Measurements from ENCODE around the gene CMIP.

The CMIP gene

DNA sequence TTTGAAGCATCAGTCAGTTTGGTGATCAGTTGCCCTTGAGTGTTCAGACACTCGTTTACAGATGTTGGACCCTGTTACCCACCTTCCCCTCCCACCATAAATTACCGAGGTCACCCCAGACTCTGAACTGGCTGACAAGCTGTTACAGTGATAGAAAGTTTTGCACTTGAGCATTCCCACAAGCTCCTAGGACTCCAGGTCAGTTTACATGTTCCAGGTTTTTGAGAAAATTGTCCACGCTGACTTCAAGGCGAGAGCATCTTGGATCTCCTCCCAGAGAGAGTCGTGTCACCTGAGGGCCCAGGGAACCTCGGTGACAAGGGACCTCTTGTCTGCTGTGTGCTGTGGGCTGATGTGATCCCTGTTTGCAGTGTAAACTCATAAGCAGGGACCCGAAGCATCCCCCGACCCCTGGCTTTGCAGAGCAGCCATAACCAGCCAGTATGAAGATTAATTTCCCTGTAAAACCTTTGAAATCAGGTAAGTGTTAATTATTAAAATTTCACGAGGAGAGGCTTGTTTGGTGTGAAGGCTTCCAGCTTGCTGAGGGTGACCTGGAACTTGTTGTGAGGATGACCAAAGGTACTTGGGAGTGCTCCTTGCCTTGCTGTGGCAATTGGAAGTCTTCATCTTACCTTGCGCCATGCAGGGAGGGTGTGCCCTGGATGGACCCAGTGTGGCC, 91.2 kb downstream of the CMIP start:
- DNase-seq (ENCODE audit: low read depth): no peak

DNA sequence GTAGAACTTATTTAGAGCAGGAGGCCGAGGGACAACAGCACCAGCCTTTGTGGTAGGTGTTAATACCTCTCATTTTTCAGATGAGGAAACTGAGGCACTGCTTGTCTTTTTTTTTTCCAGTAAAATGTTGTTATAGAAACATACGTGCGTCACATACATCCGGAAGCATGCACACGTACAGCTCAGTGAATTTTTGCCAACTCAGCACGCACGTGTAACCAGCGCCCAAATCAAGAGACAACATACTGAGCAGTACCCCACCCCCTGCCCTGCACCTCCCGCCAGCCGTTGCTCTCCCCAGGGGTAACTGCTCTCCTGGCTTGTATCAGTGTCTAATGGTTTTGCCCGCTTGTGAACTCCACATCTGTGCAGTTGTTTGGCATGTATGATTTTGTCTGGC, 92.0 kb downstream of the CMIP start:
- DNase-seq (ENCODE audit: low read depth): no peak

DNA sequence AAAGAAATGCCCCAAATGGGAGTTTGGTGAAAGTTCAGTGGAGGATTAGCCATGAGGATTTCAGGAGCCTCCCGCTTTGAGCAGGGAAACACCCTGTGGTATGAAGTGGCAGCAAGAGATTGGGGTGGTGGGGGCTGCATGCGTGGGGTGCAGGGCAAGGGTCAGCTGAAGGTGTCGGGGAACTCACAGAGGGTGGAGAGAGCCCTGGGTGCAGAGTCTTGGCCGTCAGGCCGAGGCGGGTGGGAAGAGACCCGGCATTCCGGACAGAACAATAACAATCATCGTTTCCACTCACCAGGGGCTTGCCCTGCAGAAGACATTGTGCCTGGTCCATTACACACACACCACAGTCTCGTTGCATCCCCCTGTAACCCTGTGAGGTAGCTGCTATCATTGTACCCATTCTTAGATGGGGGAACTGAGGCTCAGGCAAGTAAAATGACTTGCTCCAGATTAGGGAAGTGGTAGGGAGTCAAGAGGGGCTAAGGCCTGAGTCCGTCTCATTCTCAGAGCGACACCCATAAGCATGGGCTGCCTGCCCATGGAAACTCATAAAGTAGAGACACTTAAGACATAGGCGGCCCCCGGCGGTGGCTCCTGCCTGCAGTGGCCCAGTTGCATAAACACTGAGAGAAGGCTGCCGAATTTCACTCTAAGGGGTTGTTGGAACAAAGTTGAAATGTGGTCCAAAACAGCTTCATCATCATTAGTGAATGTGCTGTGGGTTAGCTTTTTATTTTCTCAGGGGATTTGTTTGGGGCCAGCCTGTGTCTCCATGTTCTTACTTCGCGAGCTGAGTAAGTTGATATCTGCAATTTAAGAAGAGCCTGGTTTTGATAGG, 93.3 kb downstream of the CMIP start:
- no peak for DNase-seq (ENCODE audit: low read depth)

DNA sequence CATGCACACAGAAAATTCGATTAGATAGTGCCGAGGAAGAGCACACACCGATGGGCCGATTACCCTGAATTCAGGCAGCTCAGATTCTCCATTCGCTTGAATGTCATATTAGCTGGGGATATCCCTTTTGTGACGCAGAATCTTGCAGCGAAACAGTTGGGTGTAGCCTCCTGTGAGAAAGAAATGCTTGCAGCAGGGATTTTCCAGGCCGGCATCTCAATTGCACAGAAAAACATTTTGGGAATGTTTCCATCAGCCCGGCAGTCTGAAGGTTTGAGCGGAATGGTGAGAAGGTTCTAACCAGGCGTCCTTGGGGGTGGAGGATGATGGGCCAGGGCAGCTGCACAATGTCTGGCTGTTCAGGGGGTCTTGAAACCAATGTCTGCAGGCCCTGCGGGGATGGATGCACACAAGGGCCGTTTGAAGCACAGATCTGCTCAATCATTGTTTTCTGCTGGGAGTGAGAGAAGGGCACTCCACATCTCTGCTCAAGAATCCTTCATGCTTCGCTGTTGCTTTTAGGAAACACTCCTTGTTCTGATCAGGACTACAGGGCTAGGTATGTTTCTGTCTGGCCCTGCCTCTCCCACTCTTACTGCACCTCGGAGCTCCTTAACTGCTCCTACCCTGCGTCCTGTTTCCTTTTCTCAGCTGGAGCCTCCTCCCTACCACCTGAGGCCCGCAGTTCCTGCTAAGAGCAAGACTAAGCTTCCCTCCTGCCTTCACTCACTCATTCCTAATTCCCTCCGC, 94.6 kb downstream of the CMIP start:
- no peak for DNase-seq (ENCODE audit: low read depth)

DNA sequence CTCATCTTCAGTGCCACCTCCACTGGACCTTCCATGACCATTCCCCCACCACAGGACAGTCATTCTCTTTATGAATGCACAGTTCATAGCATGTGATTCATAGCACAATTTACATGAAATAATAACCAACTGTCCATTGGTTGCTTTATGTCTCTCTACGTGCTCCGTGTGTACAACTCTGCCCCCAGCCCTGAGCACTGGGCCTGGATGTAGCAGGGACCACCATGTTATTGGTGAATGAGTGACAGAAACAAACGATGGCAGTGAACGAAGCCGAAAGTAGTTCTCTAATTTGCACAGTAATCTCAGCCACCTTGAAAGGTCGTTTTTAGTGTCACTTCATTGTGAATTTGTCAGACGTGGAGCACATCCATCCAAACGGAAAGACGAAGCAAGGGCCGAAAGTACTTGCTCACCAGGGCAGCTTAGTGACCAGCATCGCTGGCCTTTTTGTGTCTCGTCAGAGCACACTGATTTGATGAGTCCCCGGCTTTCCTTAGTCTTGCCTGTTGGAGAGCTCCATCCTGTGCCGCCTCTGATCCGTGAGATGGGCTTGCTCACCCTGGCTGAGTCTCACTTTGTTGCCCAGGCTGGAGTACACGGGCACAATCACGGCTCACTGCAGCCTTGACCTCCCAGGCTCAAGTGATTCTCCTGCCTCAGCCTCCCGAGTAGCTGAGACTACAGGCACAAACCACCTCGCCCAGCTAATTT, 95.3 kb downstream of the CMIP start:
- DNase-seq (ENCODE audit: low read depth): no peak

DNA sequence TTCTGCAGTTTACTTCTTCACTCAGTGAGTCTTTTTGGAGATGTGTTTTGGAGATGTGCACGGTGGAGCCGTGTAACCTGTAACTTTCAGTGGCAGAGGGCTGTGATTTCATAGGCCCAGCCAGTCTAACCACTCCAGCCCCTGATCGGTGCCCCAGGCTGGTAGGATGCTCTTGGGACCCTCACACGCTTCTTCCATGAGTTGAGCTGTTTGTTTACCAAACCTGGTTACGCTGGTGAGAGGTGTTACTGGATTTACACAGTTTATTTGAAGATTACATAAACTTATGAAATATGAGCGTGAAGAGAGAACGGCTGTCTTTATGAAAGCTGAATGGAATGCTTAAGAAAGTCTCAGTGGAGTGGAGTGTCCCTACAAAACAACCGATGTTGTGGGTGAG, 96.7 kb downstream of the CMIP start:
- no peak for DNase-seq (ENCODE audit: low read depth)

DNA sequence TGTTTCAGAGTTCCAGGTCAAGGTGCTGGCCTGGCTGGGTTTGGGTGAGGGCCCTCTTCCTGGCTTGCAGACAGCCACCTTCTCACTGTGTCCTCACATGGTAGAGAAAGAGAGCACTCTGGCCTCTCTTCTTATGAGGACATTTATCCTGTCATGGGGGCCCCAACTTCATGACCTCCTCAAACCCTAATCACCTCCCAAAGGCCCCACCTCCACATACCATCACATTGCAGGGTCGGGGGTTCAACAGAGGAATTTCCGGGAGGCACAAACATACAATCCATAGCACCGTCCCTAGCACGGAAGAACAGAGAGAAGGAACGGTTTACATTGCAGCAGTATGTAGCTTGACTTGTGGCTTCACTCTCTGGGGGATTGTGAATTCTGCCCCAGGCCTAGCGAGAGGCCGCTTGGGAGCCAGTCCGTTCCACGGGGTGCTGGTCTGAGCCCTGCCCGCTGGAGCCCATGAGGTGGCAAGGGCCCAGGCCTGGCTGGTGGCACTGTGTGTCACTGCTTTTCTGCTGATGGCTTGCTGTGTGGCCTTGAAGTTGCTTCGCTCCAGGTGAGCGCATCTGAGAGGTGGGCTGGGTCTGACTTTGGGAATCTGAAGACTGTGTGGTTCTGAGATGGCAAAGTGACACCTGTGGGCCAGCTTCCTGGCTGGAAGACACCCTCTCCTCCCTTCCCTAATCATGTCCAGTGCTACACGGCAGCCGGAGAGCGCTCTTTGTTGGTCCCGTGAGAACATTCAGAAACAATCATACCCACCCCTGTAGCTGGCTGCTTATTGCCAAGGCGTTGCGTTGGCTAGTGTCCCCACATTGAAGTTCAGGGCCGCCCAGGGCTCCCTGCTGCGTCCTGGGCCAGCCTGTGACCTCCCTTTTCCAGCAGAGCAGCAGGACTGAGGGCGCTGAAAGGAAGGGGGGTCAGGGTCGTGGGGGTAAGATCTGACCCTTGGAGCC, 98.3 kb downstream of the CMIP start:
- no peak for DNase-seq (ENCODE audit: low read depth)

DNA sequence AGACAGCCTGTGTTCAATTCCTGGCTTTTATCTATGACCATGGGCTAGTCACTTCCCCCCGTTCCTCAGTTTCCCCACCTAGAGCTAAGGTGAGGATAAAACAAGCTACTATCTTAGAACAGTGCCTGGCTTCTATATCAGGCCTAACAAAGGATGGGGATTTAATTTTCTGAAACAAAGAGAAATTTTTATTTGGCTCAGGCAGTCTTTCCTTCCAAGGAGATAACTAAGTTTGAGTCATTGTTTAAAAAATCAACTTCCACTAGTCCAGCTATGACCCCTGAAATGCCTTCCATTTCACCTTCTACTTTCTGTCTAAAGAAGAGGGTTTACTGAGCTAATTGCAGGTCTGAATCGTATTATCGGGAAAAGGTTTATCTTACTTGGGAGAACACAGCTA, 99.0 kb downstream of the CMIP start:
- DNase-seq (ENCODE audit: low read depth): no peak

DNA sequence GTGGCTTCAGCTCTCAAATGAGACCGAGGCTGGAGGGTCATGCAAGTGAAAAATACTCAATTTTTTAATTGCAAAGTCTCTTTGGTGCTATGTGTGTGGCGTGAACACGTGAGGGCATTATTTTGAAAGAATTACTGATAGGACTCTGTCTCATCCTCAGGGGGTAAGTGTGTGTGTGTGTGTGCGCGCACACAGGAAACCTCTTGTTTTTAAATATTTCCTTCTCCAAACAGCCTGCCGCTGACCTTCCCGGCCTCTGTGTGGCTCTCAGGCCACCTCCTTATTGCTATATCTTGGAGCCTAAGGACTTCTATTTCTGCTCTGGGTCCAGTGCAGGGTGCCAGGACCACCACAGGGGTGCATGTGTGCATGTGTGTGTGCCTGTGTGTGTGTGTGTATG, 99.7 kb downstream of the CMIP start:
- DNase-seq (ENCODE audit: low read depth): no peak

DNA sequence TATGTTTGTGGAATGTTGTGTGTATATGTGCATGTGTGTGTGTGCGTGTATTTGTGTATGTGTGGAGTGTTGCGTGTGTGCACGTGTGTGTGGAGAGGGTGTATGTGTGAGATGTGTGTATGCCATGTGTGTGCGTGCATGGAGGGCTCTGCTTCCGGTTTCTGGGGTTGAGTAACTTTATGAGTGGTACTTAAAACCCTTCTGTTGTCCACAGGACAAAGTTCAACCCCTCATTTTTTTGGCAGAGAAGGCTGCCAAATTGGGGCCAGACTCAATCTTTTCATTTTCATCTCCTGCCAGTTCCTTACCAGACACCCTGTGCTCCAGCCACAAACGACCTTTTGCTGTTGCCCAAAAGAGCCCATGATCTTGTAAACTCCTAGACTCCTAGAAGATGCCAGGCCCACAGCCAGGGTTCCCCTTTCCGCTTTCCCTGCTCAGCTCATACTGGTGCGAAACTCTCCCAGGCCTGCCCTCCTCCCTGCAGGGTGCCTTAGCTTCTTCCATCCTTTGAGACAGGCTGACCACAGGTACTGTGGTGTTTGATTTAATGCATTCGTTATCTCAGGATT, 100.2 kb downstream of the CMIP start:
- no peak for DNase-seq (ENCODE audit: low read depth)

DNA sequence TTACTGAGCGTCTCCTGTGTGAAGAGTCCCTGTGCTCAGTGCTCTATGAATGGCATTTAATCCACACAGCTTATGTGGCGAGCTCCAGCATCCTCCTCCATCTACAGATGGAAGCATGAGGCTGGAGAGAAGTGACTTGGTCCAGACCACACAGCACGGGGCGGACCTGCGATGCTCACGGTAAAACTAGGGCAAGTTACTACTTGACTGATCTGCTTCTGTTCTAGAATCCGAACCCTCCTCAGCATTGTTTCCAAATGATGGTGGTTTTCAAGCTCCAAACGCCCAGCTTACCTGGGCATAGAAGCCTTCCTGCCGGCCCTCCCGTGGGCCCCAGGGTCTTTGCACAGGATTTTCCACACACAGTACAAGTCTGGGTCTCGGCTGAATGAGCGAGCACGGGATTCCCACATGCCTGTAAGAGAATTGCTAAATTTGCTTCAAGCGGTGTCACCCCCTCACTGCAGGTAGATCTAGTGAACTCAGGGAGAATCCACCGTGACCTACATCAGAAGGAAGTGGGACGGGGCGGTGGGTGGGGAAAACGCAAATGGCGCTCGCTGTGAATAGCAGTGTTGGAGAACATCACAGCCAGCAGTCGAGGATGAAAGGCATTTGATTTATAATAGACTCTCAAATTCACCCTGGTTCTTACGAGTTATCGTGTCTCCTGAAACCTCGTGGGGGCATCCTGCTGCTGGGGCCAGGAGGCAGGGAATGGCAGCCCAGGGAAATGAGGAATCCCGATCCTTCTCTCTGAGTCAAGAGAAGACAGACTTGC, 101.1 kb downstream of the CMIP start:
- DNase-seq (ENCODE audit: low read depth): no peak

DNA sequence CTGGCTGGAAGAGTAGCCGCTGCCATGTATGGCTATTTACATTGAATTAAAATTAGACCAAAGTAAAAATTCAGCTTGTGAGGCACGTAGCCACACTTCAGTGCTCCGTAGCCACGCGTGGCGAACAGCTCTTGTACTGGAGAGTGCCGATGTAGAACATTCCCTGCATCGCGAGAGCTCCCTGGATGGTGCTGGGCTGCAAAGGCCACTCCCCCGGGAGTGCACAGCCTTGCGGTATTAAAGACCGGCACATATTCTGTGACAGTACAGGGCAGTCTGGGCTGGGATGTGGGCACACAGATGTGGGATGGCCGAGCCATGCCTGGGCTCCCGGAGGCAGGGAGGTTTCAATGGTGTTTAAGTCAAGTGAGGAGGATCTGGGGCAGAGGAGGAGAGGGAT, 102.2 kb downstream of the CMIP start:
- DNase-seq (ENCODE audit: low read depth): no peak

DNA sequence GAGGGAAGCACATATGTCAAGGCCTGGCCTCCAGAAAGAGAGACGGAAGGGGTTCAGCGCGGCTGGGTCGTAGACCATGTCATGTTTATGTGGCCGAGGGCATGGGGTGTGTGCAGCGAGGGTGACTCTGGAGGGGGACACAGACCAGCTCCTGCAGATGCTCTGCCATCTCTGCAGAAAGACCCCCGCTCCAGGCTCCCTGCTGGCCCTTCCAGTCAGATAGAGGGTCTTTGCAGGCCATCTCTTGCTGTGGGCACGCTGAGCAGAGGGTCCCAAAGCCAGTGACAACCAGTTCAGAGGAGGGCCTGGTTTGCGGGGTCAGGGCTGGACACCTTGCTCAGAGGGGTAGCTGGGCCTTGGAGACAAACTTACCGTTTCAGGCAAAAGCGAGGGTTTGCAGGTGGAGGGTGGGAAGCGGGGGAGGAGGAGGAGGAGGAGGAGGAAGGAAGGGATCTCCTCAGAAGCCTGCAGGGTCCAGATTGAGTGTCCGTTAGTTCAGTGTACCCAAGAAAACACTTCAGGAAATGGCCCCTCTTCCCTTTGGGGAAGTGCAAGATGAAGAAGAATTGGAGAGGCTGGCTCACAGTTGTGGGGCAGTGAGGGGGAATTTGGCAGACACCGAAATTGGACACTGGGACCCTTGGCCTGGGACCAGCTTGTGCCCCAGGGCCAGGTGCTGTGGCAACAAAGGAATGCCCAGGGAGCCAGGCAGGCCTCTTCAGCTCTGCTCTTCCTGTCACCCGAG, 102.8 kb downstream of the CMIP start:
- no peak for DNase-seq (ENCODE audit: low read depth)

DNA sequence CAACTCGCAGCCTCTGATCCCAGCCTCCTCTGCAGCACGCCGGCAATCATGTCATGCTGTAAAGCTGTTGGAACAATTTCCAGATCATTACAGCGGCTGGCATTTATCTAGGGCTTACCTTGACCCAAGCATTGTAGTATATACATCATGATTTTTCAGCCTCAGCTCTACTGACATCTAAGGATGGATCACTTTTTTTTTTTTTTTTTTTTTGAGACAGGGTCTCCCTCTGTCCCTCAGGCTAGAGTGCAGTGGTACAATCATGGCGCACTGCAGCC, 103.3 kb downstream of the CMIP start:
- DNase-seq (ENCODE audit: low read depth): no peak

DNA sequence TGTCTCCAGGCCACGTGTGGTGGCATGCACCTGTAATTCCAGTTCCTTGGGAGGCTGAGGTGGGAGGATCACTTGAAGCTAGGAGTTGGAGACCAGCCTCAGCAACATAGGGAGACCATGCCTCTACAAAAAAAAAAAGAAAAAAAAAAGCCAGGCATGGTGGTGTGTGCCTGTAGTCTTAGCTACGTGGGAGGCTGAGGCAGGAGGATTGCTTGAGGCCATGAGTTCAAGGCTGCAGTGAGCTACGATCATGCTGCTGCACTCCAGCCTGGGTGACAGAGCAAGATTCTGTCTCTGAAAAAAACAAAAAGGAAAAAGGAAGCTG, 103.9 kb downstream of the CMIP start:
- no peak for DNase-seq (ENCODE audit: low read depth)

DNA sequence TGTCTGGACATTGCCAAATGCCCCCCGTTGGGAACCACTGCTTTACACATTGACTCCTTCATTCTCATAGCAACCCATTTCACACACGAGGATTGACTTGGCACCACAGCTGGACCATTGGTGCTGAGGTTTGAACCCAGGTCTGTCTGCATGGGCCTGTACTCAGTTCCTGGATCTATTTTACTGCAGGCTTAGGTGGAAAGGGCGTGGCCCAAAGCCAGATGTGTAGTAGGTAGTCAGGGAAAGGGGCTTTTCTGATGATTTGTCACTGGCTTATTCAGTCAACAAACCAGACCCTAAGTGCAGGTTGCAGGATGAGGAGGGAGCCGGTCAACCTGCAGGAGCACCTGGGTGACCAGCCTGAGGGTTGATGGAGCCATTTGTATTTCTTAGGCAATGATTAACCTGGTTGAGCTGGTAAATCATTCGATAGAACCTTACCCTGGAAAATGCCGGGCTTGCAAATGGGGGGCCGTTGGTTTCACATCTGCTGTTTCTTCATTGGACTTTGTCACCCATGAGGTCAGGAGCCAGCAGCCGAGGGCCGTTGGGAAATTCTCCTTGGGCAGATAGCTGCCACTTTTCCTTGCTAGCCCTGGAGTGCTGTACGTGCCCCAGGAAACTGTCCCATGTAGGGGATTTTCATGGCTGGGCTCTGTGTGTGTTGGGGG, 104.4 kb downstream of the CMIP start:
- DNase-seq (ENCODE audit: low read depth): no peak

DNA sequence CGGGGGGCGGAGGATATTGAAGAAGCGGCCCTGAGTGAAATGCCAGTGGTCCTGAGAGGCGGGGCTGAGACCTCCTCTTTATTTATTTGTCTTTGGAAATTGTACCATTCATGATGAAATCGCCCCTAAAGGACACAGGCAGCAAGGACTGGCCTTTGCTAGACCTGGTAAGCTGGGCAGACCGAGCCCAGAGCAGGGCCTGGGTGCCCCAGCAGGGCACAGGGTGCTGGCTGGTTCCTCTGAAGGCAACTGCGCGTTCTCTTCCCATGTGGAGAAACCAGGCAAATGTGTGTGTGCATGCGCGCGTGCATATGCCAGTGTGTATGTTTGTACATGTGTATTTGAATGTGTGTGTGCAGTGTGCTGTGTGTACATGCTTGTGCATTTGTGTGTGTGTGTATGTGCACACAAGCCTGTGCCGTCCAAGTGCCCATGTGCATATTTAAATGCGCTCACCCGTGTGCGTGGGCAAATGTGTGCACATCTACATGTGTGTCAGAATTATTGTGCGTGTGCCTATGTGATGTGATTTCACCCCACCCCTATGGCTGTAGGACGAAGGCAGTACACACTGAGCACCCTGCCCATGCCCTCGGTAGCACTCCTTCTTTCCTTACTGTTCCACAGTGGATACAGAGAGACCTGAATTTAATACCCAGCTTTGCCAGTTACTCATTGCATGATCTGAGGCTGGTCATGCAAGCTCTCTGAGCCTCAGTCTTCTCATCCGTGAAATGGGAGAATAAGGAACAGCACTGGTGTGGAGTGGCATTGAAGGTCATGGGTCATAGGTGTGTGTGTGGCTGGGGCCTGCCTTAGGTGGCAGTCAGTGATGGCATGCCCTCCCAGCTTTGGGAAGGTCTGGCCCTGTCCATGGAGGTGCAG, 105.2 kb downstream of the CMIP start:
- no peak for DNase-seq (ENCODE audit: low read depth)

DNA sequence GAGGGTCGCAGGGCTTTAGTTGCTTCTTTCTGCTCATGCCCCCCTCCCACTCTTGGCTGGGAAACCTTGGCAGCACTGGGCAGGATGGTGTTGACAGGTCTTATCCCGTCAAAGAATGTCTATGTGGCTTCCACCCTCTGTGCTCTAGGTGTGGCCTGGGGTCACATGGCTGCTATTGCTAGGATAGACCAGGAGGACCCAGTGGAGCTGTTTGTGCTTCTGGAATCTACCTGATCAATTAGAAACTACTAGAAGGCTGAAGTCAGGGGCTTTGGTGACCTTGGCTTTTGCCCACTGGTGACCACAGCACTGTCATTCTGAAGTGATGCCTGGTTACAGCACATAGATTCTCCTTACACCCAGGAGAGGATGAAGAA, 105.8 kb downstream of the CMIP start:
- DNase-seq (ENCODE audit: low read depth): no peak
